Activated CD8-positive, alpha-beta T cell treated with anti-CD3 and anti-CD28 coated beads for 36 hours (primary cell): ENCODE data around the gene MRPL1. TPM values are rescaled to one million over a fixed set of nuclear protein-coding genes. Genes with fewer than 3 reads are reported as not detected.

ENCODE experiments used
- ATAC-seq: fragments of 200-7000 bp; cut with Tn5 transposase; one replicate; pipeline ENCODE4 v1.10.0; 2021; ENCODE audit warnings: mild to moderate bottlenecking, moderate library complexity
- CTCF ChIA-PET: fragments of 350-600 bp; sonication (Branson Sonifier 250); formaldehyde crosslinking; loops from one replicate; lab custom pipeline; 2021; ENCODE audit warnings: antibody characterized with exemption; lab: Charles Lee
- POLR2A ChIA-PET: fragments of 350-600 bp; sonication (Branson Sonifier 250); formaldehyde crosslinking; loops from one replicate; lab custom pipeline; 2021; ENCODE audit warnings: antibody characterized with exemption; lab: Charles Lee
- DNase-seq: peaks from one replicate; pipeline ENCODE4 v3.0.0-alpha.2; 2020
- H3K27ac Mint-ChIP-seq: one replicate; pipeline ENCODE4 v1.8.0; 2021; ENCODE audit warnings: mild to moderate bottlenecking, mixed read lengths
- H3K27me3 Mint-ChIP-seq: one replicate; pipeline ENCODE4 v1.8.0; 2021; ENCODE audit warnings: mixed read lengths
- H3K36me3 Mint-ChIP-seq: one replicate; pipeline ENCODE4 v1.8.0; 2021; ENCODE audit warnings: low read depth, mixed read lengths
- H3K4me1 Mint-ChIP-seq: one replicate; pipeline ENCODE4 v1.8.0; 2021; ENCODE audit warnings: low read depth, mixed read lengths
- H3K4me3 Mint-ChIP-seq: one replicate; pipeline ENCODE4 v1.8.0; 2021; ENCODE audit warnings: mild to moderate bottlenecking, moderate library complexity, mixed read lengths
- H3K9me3 Mint-ChIP-seq: one replicate; pipeline ENCODE4 v1.8.0; 2021; ENCODE audit warnings: mixed read lengths
- CTCF ChIP-seq: fragments of 200-600 bp; IDR thresholded peaks from one replicate; pipeline ENCODE4 v1.8.0; 2022; ENCODE audit warnings: antibody characterized with exemption, mild to moderate bottlenecking
- intact Hi-C: fragments of 100-400 bp; cut with micrococcal nuclease; formaldehyde crosslinking; loops from one replicate; pipeline ENCODE4 v1.10.0; 2022
- total RNA-seq, 2 experiments: library from RNA; stranded (reverse); gene quantifications; one replicate each; pipeline ENCODE4 v1.2.3, GENCODE V29; 2021

MRPL1 gene
- total RNA-seq, 2 experiments from 2014 or later = 55.7 to 62.4 TPM

- H3K9me3 Mint-ChIP-seq = no peaks in the 10 kb centered on the region
- ChIA-PET POLR2A (no interaction called here), CTCF (no interaction called here)
- no peak for TF ChIP-seq CTCF
- intact Hi-C loops = no loop called here
- no peaks in the 10 kb centered on the region for H3K27me3 Mint-ChIP-seq
- DNase-seq (no peak), ATAC-seq (no peak)
- no peak overlapping the region for H3K27ac Mint-ChIP-seq
- peaks cover 46% of the 10 kb centered on the region for H3K36me3 Mint-ChIP-seq
- H3K4me1 Mint-ChIP-seq = peaks cover 4% of the 10 kb centered on the region
- no peak overlapping the region for H3K4me3 Mint-ChIP-seq
Observed at GRCh38 chr4:77905651-77906263, 43.1 kb downstream of the MRPL1 start.

GRCh38 chr4:77910676-77911075, 48.0 kb downstream of the MRPL1 start:
- intact Hi-C loops = no loop called here
- no peak for DNase-seq
- TF ChIP-seq CTCF = no peak
- Mint-ChIP-seq H3K9me3 (no peaks in the 10 kb centered on the region), H3K4me1 (peaks cover 11% of the 10 kb centered on the region), H3K4me3 (no peak overlapping the region), H3K27me3 (no peaks in the 10 kb centered on the region), H3K36me3 (peaks cover 63% of the 10 kb centered on the region), H3K27ac (no peak overlapping the region)
- POLR2A ChIA-PET = no interaction called here
- CTCF ChIA-PET = interaction anchor here (0.6 to 1.3 kb wide), 3 partner anchors 14 to 271 kb away, joined by 3 read pairs; no protein-coding TSS in a partner anchor
- no peak for ATAC-seq

GRCh38 chr4:77911091-77911490, 48.5 kb downstream of the MRPL1 start:
- intact Hi-C loops = no loop called here
- CTCF ChIA-PET = interaction anchor here (0.6 to 1.3 kb wide), 2 partner anchors 15 to 272 kb away, joined by 3 read pairs; no protein-coding TSS in a partner anchor
- no peaks in the 10 kb centered on the region for H3K9me3 Mint-ChIP-seq
- H3K36me3 Mint-ChIP-seq = peaks cover 59% of the 10 kb centered on the region
- DNase-seq (no peak), ATAC-seq (no peak)
- no peak for TF ChIP-seq CTCF
- H3K27me3 Mint-ChIP-seq = no peaks in the 10 kb centered on the region
- H3K4me1 Mint-ChIP-seq = peaks cover 10% of the 10 kb centered on the region
- H3K27ac Mint-ChIP-seq = no peak overlapping the region
- no peak overlapping the region for H3K4me3 Mint-ChIP-seq
- POLR2A ChIA-PET = no interaction called here

- intact Hi-C loops = no loop called here
- Mint-ChIP-seq H3K27me3 (no peaks in the 10 kb centered on the region), H3K36me3 (peaks cover 54% of the 10 kb centered on the region), H3K4me3 (no peak overlapping the region), H3K9me3 (no peaks in the 10 kb centered on the region), H3K27ac (no peak overlapping the region), H3K4me1 (peaks cover 11% of the 10 kb centered on the region)
- DNase-seq (no peak), ATAC-seq (no peak)
- ChIA-PET POLR2A (no interaction called here), CTCF (no interaction called here)
- no peak for TF ChIP-seq CTCF
Observed at GRCh38 chr4:77911842-77912450, 49.3 kb downstream of the MRPL1 start.

GRCh38 chr4:77913348-77913747, 50.7 kb downstream of the MRPL1 start:
- Mint-ChIP-seq H3K4me3 (no peak overlapping the region), H3K36me3 (peaks cover 52% of the 10 kb centered on the region)
- POLR2A ChIA-PET = no interaction called here

More at GRCh38 chr4:77913348-77913747, 50.7 kb downstream of the MRPL1 start:
- no peak for TF ChIP-seq CTCF
- no peak for ATAC-seq
- DNase-seq = no peak
- no peaks in the 10 kb centered on the region for H3K9me3 Mint-ChIP-seq
- no peak overlapping the region for H3K27ac Mint-ChIP-seq
- intact Hi-C loops = no loop called here
- peaks cover 18% of the 10 kb centered on the region for H3K4me1 Mint-ChIP-seq
- no peaks in the 10 kb centered on the region for H3K27me3 Mint-ChIP-seq
- CTCF ChIA-PET = no interaction called here
